Measurements from ENCODE around the gene VPS13A. TPM values are rescaled to one million over a fixed set of nuclear protein-coding genes. Genes with fewer than 3 reads are reported as not detected.

VPS13A gene
- total and polyA plus RNA-seq, 9 of the 15 experiments (the other 6 are each of a cell fraction or from before 2014, with no cell fraction given): 5.6 to 29.9 (median 14.7) TPM

- no peak overlapping the region for H3K4me2 ChIP-seq (ENCODE audit: insufficient read depth, low read length)
- DNase-seq (ENCODE audit: extremely low read depth in 1 of 4, low spot score in 3 of 4) (no peak), FAIRE-seq (no peak), ATAC-seq (no peak)
- no peaks in the 10 kb centered on the region for H4K20me1 ChIP-seq (replicated peaks; ENCODE audit: control insufficient read depth, insufficient read depth, low read length)
- no peak overlapping the region for H3K27ac ChIP-seq (ENCODE audit: extremely low read depth, low read depth, low read length)
- ChIA-PET CTCF (ENCODE audit: low intra/inter-chr PET ratio) (no interaction called here), POLR2A (no interaction called here)
- H3K4me1 ChIP-seq (replicated peaks in 1 of 2; ENCODE audit: control insufficient read depth in 2 of 2, insufficient read depth in 2 of 2, low read length in 2 of 2): no peaks in the 10 kb centered on the region; a peak in 1 of 5 replicates
- H2AFZ ChIP-seq (ENCODE audit: low read depth, low read length): no peak overlapping the region
- intact Hi-C loops (cut with micrococcal nuclease) (no loop called here), in situ Hi-C loops (cut with MboI) (no loop called here)
- 0% methylated on average over 8 of the region's 8 CpGs for WGBS (ENCODE audit: insufficient coverage, low coverage, missing lambda C conversion rate)
- no peaks in the 10 kb centered on the region for H3K36me3 ChIP-seq (ENCODE audit: control insufficient read depth, insufficient read depth, low read length)
- H3K9me3 ChIP-seq (replicated peaks; ENCODE audit: control insufficient read depth, insufficient read depth, low read depth, low read length): no peaks in the 10 kb centered on the region
- H3K79me2 ChIP-seq (ENCODE audit: control insufficient read depth, insufficient read depth, low read length): no peaks in the 10 kb centered on the region
- H3K9ac ChIP-seq (ENCODE audit: insufficient read depth in 1 of 2, low read depth in 2 of 2, low read length in 2 of 2): no peak overlapping the region
- BruUV-seq (replicated peaks): no TSS peak
- no peaks in the 10 kb centered on the region for H3K9me1 ChIP-seq (ENCODE audit: control insufficient read depth, insufficient read depth, low read length)
- peaks cover 0 to 17% of the 10 kb centered on the region in 2 experiments; a peak in 2 of 5 replicates for H3K27me3 ChIP-seq (ENCODE audit: control insufficient read depth in 2 of 2, insufficient read depth in 2 of 2, low read length in 2 of 2)
- no peak overlapping the region for H3K4me3 ChIP-seq
- TF ChIP-seq ZNF780A (CRISPR knock-in tag; IDR thresholded peaks at IDR 0.05) (no peak), GTF2F1 (IDR thresholded peaks at IDR 0.05; ENCODE audit: low read depth, low read length) (no peak), CHD4 (IDR thresholded peaks at IDR 0.05; ENCODE audit: insufficient read depth, insufficient replicate concordance, low read depth, low read length, poor library complexity, severe bottlenecking) (no peak), HMG20A (CRISPR knock-in tag; conservative IDR thresholded peaks at IDR 0.05) (no peak), TOE1 (IDR thresholded peaks at IDR 0.05; ENCODE audit: borderline replicate concordance) (no peak), TOE1 (CRISPR knock-in tag; IDR thresholded peaks at IDR 0.05; ENCODE audit: borderline replicate concordance, low read depth) (no peak), ADNP (tag; IDR thresholded peaks at IDR 0.05) (no peak), ESRRA (IDR thresholded peaks at IDR 0.05; ENCODE audit: borderline replicate concordance, low read depth) (no peak), ETV6 (IDR thresholded peaks at IDR 0.05; ENCODE audit: borderline replicate concordance in 1 of 2, low read depth in 2 of 2, low read length in 1 of 2) (no peak), ETV6 (CRISPR knock-in tag; IDR thresholded peaks at IDR 0.05; ENCODE audit: borderline replicate concordance) (no peak), ELF4 (CRISPR knock-in tag; IDR thresholded peaks at IDR 0.05) (no peak), NR2F6 (CRISPR knock-in tag; IDR thresholded peaks at IDR 0.05) (no peak), CBX3 (IDR thresholded peaks at IDR 0.05; ENCODE audit: borderline replicate concordance in 1 of 2, low read length in 2 of 2) (no peak), CBX2 (IDR thresholded peaks at IDR 0.05; ENCODE audit: insufficient read depth, low read length, poor library complexity, severe bottlenecking) (no peak), ELF2 (CRISPR knock-in tag; IDR thresholded peaks at IDR 0.05) (no peak), ZNF239 (CRISPR knock-in tag; IDR thresholded peaks at IDR 0.05) (no peak), FOXK2 (conservative IDR thresholded peaks at IDR 0.05 in 1 of 2, IDR thresholded peaks at IDR 0.05 in 1 of 2; ENCODE audit: low read depth in 2 of 2) (no peak), RFX5 (IDR thresholded peaks at IDR 0.05; ENCODE audit: low read depth, low read length) (no peak), E2F8 (IDR thresholded peaks at IDR 0.05; ENCODE audit: low read depth, partially characterized antibody) (no peak), HOMEZ (CRISPR knock-in tag; IDR thresholded peaks at IDR 0.05) (no peak)
Measured at GRCh38 chr9:77460938-77461337, 283.6 kb downstream of the VPS13A start.

Data from K562 (cell line).